NK-92 (cell line): ENCODE measurements around the gene MED29.

Source experiments
- DNase-seq: peaks from one replicate; lab custom pipeline; 2025; ENCODE audit not compliant: unreplicated experiment; lab: John Stamatoyannopoulos, UW

Gene MED29

DNA sequence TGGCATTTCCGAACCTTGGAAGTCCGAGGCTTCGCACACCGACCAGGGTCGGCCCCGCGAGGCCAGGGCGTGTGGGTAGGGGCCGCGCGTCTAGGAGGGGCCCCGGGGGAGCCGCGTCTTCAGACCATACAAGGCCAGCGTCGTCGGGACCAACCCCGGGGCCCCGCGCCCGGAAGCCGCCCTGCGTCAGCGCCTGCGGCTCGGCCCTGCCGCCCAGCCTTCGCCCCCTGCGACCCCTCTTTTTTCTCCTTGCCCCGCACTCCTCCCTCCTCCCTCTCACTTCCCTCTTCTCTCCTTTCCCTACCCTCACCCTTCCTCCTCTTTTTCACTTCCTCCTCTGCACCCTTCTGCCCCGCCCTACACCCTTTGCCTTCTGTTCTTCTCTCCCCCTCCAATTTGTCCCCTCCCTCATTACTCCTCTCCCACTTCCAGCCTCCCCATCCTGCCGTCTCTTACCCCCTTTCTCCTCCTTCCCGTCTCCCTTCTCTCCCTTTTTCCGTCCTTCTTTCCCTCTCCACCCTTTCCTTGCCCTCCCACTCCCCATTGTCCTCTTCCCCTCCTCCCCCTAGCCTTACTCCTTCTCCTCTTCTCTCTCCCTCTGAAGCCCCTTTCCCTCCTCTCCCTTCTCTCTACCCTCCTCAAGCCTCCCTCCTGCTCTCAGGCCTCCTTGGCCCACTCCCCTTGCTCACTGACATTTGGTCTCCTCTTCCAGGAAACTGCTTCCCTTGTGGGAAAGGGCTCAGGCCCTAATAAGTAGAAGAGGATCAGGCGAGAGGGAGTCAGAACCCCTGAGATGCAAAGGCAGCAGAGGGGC is 19.0 kb downstream of the MED29 start:
- DNase-seq, result no peak

DNA sequence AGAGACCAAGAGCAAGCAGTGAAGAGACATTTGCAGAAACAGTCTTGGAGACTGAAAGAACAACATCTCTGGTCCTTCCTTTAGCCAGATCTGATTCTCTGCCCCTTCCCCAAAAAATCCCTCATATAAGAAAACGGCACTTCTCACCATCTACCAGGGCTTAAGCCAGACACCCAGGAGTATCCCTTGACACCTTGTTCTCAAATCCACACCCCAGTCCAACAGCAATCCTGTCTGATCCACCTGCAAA is 19.6 kb downstream of the MED29 start:
- no peak for DNase-seq

DNA sequence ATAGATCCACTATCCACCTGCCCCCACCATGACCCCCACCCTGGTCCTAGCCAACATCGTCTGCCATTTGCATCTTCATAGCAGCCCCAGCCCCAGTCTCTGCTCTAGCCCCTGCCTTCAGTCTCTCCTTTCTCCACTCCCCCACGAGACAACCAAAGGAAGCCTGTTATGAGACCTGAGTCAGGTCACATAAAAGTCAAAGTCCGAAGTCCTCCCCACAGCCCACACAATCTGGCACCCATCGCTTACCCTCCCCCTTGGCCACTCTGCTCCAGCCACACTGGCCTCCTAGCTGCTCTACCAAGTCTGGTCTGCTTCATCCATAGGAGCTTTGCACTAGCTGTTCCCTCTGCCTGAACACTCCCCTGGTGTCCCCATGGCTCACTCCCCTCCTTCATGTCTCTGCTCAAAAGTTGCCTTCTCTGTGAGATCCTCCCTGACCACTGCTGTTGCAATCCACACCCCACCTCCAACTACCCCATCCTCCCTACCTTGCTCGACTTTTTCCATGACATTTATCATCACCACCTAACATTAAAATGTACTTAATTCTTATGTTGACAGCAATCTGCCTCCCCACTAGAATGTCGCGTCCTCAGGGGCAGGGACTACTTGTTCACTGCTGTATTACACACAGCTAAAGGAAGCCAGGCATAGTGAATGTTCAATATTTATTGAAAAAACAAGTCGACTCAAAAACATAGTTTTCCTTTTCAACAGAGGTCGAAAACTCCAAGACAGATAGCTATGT is 20.1 kb downstream of the MED29 start:
- no peak for DNase-seq

DNA sequence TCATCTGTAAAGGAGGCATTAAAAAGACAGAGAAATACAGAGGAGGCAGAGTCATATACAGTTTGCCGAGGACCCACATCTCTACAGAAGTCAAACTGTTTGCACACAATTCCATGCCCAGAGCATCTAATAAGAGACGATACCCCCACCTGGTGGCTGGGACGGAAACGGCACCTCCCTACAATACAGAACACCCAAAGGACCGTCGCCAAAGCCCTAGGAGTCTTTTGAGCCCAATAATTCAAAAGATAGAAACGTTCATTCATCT is 20.6 kb downstream of the MED29 start:
- DNase-seq, result peak; percentile 52

DNA sequence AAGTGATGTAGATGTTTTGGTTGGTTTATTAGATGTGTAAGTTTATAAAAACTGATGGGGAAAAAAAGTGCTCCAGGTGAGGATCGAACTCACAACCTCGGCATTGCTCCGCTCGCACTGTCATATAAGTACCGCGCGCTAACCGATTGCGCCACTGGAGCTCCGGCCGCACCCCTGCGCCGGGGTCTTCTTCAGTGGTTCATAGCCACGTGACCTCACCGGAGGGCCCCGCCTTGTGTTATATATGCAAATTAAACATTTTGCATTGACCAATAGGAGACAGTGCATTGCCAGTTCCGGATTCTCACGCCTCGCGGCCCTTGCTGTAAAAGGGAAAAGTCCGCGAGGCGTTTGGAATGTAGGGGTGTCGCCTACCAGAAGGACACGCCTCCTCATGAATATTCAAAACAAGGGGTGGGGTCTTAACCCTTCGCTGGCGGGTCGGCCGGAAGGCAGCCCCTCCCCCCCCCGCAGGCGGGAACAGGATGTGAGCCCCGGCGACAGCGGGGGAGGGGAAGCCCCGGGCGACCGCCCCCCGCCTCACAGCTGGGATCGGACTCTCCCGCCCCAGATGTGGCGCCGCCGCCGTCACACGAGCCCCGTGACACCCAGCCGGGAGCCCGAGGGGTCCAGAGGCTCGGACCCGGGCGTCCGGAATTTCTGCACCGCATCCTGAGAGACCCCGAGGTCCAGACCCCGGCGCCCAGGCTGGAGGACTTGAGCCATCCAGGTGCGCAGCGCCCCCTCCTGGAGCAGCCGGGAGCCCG is 21.1 kb downstream of the MED29 start, which contains the start of gene PLEKHG2:
PLEKHG2 (plus strand) TSS at position 570 of the 767 bp plus-strand sequence. CDS start 1,418 bp downstream, outside the sequence.
- DNase-seq, result peak; percentile 88

DNA sequence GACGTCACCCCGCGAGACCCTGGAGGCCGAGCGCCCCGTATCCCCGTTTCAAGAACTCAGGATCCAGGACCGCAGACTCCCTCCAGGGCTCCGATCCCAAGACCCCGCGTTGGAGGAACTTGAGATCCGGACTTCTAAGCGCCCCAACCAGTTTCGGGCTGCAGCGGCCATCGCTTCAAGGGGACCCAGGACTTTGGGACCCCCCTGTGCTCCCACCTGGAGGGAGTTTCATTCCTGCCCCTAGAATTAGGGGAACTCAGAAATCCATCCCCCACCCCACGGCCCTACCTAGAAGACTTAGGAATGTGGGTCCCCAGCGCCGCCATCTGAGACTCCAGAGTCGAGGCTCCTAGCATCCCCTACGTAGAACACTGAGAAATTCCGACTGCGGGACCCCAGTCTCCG is 21.7 kb downstream of the MED29 start:
- no peak for DNase-seq

DNA sequence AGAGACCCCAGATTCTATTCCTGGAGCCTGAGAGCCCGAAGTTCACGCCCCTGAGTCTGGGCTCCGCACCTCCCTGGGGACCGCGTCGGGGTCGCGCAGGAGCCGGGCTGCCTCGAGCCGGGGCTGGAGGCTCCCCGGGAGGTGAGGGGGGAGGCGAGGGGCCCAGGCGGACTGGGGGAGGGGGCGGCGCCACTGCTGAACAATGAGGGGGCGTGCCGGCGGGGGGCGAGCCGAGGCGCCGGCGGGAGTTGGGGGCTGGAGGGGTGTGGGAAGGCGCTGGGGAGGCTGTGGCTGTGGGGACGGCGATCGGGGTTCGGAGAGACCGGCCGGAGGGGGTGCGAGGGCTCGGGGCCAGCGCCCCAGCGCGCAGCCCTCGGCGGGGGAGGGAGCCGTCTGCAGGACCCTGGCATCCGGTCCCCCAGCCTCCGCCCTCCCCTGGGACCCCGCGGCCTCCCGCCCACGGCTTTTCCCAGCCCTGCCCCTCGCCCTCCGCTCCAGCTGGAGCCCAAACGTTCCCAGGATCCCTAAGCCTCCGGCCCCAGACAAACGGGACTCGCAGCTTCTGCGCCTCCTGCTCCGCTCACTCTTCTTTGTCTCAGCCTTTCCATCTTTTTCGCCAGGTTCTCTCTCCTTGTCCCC is 22.2 kb downstream of the MED29 start:
- no peak for DNase-seq

DNA sequence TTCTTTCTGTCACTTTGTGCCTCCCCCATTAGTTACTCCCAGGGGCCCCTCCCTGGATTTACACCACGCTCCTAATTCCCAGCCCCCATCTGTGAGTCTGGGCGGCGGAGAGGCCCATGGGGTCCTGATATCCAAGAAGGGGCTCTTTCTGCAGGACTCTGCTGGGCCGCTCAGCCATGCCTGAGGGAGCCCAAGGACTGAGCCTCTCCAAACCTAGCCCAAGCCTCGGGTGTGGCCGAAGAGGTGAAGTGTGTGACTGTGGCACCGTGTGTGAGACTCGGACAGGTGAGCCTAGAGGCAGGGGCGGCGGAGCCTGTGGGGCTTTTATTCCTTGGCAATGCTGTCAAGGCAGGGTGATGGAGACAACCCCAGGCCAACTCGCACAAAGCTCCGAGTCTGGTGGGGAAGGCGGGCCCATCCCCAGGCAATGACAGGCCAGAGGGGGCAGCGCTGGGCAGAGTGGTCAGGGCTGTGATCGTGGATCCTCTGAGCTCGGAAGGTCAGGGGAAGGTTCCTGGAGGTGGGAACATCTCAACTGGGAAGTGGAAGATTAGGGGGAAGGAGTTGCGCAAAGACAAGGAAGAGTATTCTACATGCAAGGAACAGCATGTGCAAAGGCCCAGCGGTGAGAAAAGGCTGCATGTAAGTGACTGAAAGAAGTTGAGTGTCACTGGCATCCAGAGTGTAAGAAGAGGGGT is 22.9 kb downstream of the MED29 start:
- DNase-seq, result no peak

DNA sequence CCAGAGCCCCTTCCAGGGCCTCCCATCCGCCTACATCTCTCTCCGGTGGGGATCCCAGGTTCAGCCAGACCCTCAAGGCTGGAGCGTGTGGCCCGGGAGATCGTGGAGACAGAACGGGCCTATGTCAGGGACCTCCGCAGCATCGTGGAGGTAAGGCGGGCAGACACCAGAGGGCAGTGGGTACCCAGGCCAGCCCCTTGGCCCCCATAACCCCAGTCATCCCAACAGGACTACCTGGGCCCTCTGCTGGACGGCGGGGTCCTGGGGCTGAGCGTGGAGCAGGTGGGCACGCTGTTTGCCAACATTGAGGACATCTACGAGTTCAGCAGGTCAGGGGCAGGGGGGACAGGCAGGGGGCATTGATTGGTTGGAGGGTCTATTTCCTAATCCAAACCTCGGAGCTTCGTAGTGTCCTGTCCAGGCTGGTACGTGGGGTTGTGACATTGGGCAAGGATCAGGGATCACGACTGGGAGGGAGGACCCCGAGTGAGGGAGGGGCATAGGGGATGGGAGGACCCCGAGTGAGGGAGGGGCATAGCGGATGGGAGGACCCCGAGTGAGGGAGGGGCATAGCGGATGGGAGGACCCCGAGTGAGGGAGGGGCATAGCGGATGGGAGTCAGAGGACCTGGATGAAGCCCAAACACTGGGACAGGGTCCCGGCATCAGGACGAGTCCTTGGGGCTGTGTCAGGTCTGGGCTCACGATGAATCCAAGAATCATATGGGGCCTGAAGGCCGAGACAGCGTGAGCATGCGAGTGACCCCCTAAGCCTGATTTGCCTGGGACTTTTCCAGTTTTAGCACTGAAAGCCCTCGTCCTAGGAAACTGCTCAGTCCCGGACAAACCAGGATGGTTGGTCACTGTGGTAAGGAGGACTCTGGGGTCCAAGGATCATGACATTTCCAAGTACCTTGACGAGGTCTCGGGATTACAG is 24.2 kb downstream of the MED29 start:
- DNase-seq, result no peak

DNA sequence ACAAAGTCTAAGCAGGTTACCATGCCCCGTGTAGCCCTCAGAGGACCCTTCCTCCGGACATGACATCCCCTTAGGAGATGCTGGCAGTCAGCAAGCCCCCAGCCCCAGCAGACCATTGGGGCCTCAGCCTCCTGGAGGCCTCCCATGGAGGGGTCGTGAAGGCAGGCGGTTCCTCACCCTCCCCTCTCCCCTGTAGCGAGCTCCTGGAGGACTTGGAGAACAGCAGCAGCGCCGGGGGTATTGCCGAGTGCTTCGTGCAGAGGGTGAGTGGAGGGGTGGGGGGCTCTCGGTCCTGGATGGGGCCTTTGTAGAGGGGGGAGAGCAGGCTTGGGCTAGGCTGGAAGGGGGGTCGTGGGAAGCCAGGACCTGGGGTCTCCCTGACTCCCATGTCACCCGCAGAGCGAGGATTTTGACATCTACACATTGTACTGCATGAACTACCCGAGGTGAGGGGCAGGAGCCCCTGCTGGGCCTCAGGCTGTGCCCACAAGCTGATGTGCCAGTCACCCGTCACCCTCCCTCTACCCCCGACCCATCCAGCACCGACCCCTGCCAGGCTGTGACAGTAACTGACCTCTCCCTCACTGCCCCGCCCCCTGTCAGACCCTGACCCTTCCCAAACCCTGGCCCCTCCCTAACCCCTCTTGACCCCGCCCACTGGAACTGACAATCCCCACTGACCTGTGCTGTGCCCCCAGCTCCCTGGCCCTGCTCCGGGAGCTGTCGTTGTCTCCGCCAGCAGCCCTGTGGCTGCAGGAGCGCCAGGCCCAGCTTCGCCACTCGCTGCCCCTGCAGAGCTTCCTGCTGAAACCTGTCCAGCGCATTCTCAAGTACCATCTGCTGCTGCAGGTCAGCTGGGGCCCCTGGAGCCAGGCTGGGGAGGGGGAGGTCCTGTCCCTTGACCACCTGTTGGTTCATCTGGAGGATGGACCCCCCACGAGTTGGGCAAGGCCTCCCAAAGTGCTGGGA is 25.3 kb downstream of the MED29 start:
- DNase-seq, result no peak

DNA sequence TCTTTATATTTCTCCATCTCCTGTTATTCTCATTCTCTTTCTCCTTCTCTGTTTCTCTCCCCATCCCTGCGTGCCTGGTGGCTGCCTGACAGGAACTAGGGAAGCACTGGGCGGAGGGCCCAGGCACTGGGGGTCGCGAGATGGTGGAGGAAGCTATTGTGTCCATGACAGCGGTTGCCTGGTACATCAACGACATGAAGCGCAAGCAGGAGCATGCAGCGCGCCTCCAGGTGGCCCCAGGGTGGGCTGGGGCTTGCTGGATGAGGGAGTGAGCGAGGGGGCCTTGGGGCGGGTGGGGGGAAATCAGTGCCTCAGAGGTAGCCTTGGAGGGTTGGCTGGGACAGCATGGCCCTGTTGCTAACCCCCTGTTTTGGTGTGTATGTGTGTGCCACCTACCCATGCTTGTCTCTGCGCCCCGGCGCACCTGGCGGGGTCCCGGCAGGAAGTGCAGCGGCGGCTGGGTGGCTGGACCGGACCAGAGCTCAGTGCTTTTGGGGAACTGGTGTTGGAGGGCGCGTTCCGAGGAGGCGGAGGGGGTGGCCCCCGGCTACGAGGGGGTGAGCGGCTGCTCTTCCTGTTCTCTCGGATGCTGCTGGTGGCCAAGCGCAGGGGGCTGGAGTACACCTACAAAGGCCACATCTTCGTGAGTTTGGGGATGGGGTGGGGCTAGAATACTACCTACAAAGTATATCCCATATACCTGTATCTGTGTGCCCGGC is 26.4 kb downstream of the MED29 start:
- DNase-seq, result no peak

DNA sequence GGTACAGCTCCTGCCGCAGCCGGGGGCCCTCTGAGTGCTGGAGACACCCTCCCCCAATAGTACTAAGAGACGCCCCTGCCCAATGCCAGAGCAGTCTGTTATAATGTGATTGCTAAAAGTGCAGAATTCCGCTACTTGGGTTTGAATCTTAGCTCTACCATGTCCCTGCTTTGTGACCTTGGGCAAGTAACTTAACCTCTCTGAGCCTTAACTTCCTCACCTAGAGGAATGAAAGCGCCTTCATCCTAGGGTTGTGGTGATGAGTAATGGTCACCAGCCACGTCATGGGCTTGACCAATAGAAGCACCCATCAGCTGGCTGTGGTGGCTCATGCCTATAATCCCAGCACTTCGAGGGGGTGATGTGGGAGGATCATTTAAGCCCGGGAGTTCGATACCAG is 27.8 kb downstream of the MED29 start:
- no peak for DNase-seq

DNA sequence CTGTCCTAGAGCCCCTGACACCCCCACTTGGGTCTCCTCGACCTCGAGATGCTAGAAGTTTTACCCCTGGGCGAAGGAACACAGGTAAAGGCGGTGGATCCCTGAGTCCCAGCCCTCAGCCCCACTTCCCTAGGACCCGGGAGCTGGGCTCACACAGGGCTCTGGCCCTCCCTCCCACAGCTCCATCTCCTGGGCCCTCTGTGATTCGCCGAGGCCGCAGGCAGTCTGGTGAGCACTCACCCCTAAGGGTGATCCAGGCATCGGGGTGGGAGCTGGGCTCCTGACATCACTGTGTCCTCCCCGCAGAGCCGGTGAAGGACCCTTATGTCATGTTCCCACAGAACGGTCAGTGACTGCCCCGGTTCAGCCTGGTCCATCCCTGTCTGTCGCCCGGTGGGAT is 29.6 kb downstream of the MED29 start:
- DNase-seq, result no peak

DNA sequence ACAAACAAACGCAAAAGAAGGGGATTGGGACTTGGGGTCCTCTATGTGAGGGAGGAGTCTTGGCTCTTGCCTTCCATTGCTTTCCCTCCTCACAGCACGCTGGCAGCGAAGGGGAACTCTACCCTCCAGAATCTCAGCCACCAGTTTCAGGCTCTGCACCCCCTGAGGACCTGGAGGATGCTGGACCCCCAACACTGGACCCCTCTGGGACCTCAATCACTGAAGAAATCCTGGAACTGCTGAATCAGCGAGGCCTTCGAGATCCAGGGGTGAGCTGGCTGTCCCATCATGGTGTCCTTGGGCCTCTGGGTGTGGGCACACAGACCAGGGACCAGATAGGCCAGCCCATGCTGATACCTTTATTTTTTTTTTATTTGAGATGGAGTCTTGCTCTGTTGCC is 30.8 kb downstream of the MED29 start:
- no peak for DNase-seq

DNA sequence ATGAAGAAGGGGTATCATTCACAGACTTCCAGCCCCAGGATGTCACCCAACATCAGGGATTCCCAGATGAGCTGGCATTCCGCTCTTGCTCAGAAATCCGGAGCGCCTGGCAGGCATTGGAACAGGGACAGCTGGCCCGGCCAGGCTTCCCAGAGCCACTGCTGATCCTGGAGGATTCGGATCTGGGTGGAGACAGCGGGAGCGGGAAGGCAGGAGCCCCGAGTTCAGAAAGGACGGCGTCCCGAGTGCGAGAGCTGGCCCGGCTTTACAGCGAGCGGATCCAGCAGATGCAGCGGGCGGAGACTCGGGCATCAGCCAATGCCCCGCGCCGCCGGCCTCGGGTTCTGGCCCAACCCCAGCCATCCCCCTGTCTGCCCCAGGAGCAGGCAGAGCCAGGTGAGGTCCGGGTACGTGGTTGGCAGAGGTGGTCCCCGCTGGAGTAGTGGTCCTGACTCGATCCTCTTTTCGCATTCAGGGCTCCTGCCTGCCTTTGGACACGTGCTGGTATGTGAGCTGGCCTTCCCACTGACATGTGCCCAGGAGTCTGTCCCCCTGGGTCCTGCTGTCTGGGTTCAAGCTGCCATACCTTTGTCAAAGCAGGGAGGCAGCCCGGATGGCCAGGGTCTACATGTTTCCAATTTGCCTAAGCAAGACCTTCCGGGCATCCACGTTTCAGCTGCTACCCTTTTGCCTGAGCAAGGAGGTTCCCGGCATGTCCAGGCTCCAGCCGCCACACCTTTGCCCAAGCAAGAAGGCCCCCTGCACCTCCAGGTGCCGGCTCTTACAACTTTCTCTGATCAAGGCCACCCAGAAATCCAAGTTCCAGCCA is 32.3 kb downstream of the MED29 start:
- DNase-seq, result no peak

DNA sequence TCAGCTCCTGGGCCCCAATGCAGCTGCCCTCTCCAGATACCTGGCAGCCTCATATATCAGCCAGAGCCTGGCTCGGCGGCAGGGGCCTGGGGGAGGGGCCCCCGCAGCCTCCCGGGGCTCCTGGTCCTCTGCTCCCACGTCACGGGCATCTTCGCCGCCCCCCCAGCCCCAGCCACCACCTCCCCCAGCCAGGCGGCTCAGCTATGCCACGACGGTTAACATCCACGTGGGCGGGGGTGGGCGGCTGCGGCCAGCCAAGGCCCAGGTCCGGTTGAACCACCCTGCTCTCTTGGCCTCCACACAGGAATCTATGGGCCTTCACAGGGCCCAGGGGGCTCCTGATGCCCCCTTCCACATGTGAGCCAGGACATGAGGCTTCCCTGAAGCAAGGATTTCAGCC is 33.8 kb downstream of the MED29 start:
- no peak for DNase-seq

DNA sequence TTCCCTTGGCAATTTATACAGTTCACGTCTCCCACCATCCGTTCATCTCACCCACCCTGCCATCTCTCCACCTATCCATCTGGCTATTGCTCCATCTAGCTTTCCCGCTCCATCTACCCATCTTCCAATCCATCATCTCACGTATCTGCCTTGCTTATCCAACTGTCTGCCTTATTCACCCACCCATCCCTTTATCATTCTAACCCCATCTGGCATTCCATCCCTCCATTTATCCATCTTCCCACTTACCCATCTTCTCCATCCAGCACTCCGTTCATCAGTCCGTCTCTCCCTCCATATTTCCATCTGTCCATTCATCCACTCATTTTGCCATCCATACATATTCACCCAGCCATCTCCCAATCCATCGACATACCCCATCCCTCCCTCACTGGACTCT is 34.6 kb downstream of the MED29 start:
- no peak for DNase-seq
